Chondrocyte (in vitro differentiated cells): ENCODE results near the gene TMEM129. TPM values are rescaled to one million over a fixed set of nuclear protein-coding genes. Genes with fewer than 3 reads are reported as not detected.
A peak's percentile ranks its signal among the peaks of the same experiment; 100 is the strongest.

Experiments used
- DNase-seq: peaks from one replicate; pipeline ENCODE4 v3.0.0; 2021; ENCODE audit warnings: mixed read lengths, low spot score
- H3K27ac Mint-ChIP-seq: one replicate; pipeline ENCODE4 v1.8.0; 2021; ENCODE audit warnings: mild to moderate bottlenecking, moderate library complexity, mixed read lengths; ENCODE audit not compliant: unreplicated experiment
- H3K27me3 Mint-ChIP-seq: 2 replicates; pipeline ENCODE4 v1.8.0; 2021; ENCODE audit warnings: low read depth, mixed read lengths
- H3K36me3 Mint-ChIP-seq: 2 replicates; pipeline ENCODE4 v1.8.0; 2021; ENCODE audit warnings: low read depth, mixed read lengths
- H3K4me1 Mint-ChIP-seq: 2 replicates; pipeline ENCODE4 v1.8.0; 2021; ENCODE audit warnings: low read depth, mild to moderate bottlenecking, mixed read lengths
- H3K4me3 Mint-ChIP-seq: one replicate; pipeline ENCODE4 v1.8.0; 2021; ENCODE audit warnings: mild to moderate bottlenecking, moderate library complexity, mixed read lengths; ENCODE audit not compliant: unreplicated experiment
- H3K9me3 Mint-ChIP-seq: 2 replicates; pipeline ENCODE4 v1.8.0; 2021; ENCODE audit warnings: low read depth, mixed read lengths
- total RNA-seq: library from RNA; stranded (reverse); gene quantifications from 3 replicates; pipeline ENCODE4 v1.2.1, GENCODE V29; 2021
- TF ChIP-seq, protein P1 (sequence below): fragments of 200-600 bp; sonication (generic); IDR thresholded peaks from 2 replicates; pipeline ENCODE4 v1.5.0; 2021; ENCODE audit warnings: antibody characterized with exemption, mild to moderate bottlenecking, moderate library complexity

TMEM129 gene
- total RNA-seq, 1 donor from 2014 or later = 43.0 TPM

DNA sequence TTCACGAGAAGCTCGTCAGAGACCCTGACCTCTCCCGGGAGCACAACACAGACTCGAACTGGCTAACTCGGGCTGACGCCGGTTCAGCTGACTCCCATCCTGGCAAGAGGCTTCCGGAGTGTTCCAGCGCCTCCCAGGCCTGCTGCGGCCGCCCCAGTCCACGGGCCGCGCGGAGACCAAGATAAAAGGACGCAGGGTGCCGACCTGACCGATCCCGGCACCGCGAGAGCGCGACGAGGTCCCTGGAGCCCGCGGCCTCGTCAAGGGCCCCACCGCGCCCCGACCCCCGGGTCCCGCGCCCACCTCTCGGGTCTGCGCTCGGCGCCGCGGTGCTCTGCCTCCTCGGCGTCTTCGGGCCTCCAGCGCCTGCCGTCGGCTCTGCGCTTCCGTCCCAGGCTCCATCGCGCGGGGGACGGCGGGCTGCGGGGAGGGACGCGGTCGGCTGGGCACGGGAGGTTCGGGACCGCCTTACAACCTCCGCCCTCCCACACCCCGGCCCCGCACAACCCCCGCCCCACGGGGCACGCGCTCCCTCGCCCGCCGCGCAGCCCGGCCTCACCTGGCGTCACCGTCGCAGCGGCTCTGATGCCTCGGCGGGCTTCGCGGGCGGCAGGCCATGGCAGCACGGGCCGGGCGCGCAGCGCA, 9.4 kb downstream of the TMEM129 start:
- Mint-ChIP-seq H3K4me1 (peaks cover 43% of the 10 kb centered on the region), H3K4me3 (peak overlapping the region; percentile 91), H3K36me3 (peaks cover 5% of the 10 kb centered on the region), H3K9me3 (no peaks in the 10 kb centered on the region), H3K27me3 (no peaks in the 10 kb centered on the region), H3K27ac (peak overlapping the region; percentile 94)
- peak; percentile 87 for DNase-seq
- TF ChIP-seq, protein P1, sequence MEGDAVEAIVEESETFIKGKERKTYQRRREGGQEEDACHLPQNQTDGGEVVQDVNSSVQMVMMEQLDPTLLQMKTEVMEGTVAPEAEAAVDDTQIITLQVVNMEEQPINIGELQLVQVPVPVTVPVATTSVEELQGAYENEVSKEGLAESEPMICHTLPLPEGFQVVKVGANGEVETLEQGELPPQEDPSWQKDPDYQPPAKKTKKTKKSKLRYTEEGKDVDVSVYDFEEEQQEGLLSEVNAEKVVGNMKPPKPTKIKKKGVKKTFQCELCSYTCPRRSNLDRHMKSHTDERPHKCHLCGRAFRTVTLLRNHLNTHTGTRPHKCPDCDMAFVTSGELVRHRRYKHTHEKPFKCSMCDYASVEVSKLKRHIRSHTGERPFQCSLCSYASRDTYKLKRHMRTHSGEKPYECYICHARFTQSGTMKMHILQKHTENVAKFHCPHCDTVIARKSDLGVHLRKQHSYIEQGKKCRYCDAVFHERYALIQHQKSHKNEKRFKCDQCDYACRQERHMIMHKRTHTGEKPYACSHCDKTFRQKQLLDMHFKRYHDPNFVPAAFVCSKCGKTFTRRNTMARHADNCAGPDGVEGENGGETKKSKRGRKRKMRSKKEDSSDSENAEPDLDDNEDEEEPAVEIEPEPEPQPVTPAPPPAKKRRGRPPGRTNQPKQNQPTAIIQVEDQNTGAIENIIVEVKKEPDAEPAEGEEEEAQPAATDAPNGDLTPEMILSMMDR = no peak

GRCh38 chr4:1711055-1711570, 10.0 kb downstream of the TMEM129 start:
- H3K4me3 Mint-ChIP-seq = peak overlapping the region; percentile 91
- peaks cover 43% of the 10 kb centered on the region for H3K4me1 Mint-ChIP-seq
- TF ChIP-seq, protein P1 = no peak
- peak overlapping the region; percentile 94 for H3K27ac Mint-ChIP-seq
- DNase-seq = no peak
- no peaks in the 10 kb centered on the region for H3K9me3 Mint-ChIP-seq
- no peaks in the 10 kb centered on the region for H3K27me3 Mint-ChIP-seq
- peaks cover 8% of the 10 kb centered on the region for H3K36me3 Mint-ChIP-seq

DNA sequence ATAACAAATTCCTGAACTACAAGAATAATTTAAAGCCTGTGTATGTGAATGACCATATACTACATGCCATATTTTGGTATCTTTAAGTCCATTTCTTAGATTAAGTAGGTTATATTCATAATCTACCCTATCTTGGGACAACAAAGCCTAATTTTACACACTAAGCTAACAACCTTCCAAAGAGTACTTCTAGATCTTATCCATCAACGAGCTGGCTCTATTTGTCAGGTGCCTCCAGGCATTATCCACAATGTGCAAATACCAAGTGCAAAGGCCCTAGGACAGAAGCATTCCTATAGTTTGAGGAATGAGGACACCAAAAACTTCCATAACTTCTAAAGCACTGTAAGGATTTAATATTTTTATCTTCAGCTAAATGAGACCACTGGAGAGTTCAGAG, 12.5 kb downstream of the TMEM129 start:
- Mint-ChIP-seq H3K4me1 (peaks cover 43% of the 10 kb centered on the region), H3K27ac (no peak overlapping the region), H3K4me3 (no peak overlapping the region), H3K9me3 (no peaks in the 10 kb centered on the region), H3K36me3 (peaks cover 12% of the 10 kb centered on the region), H3K27me3 (no peaks in the 10 kb centered on the region)
- no peak for DNase-seq
- TF ChIP-seq, protein P1 = no peak

GRCh38 chr4:1706358-1706757, 14.8 kb downstream of the TMEM129 start:
- no peaks in the 10 kb centered on the region for H3K27me3 Mint-ChIP-seq
- TF ChIP-seq, protein P1 = no peak
- H3K4me1 Mint-ChIP-seq = peaks cover 33% of the 10 kb centered on the region
- peaks cover 18% of the 10 kb centered on the region for H3K36me3 Mint-ChIP-seq
- no peaks in the 10 kb centered on the region for H3K9me3 Mint-ChIP-seq
- DNase-seq = peak; percentile 39
- H3K27ac Mint-ChIP-seq = no peak overlapping the region
- H3K4me3 Mint-ChIP-seq = no peak overlapping the region

DNA sequence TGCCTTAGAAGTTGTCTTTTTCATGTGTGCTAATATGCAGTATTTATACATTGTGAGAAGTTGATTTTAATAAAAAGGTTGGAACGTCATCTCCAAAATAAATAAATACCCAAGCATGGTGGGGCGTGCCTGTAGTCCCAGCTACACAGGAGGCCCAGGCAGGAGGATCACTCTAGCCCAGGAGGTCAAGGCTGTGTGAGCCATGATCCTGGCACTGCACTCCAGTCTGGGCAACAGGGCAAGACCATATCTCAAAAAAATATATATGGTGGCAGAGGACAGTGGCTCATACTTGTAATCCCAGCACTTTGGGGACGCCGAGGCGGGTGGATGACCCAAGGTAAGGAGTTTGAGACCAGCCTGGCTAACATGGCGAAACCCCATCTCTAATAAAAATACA, 15.4 kb downstream of the TMEM129 start:
- TF ChIP-seq, protein P1 = no peak
- H3K27me3 Mint-ChIP-seq = no peaks in the 10 kb centered on the region
- peaks cover 17% of the 10 kb centered on the region for H3K36me3 Mint-ChIP-seq
- no peaks in the 10 kb centered on the region for H3K9me3 Mint-ChIP-seq
- peak; percentile 43 for DNase-seq
- H3K4me3 Mint-ChIP-seq = no peak overlapping the region
- no peak overlapping the region for H3K27ac Mint-ChIP-seq
- peaks cover 27% of the 10 kb centered on the region for H3K4me1 Mint-ChIP-seq
